GM21528 (cell line): ENCODE measurements around the gene BRD7.

Experiments
- ATAC-seq: cut with Tn5 transposase; IDR thresholded peaks from one replicate; pipeline ENCODE4 v1.9.1; 2021; ENCODE audit warnings: mild to moderate bottlenecking, moderate library complexity; ENCODE audit not compliant: unreplicated experiment, low FRiP score

Gene BRD7

DNA sequence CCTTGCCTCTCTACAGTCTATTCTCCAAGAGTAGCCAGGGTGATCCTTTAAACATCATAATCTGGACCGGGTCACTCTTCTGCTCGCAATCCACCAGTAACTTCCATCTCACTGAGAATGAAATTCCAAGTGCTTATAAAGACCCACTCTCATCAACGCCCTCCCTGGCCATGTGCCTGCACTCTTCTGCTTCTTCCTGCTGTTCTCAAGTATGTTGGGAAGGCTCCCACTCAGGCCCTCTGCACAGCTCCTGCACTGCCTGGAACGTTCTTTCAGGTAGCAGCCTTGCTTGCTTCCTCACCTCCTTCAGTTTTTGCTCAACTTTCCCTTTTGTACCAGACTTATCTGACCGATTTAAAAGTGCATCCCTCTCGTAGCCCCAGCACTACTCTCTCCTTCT is 44.4 kb downstream of the BRD7 start:
- no peak for ATAC-seq

DNA sequence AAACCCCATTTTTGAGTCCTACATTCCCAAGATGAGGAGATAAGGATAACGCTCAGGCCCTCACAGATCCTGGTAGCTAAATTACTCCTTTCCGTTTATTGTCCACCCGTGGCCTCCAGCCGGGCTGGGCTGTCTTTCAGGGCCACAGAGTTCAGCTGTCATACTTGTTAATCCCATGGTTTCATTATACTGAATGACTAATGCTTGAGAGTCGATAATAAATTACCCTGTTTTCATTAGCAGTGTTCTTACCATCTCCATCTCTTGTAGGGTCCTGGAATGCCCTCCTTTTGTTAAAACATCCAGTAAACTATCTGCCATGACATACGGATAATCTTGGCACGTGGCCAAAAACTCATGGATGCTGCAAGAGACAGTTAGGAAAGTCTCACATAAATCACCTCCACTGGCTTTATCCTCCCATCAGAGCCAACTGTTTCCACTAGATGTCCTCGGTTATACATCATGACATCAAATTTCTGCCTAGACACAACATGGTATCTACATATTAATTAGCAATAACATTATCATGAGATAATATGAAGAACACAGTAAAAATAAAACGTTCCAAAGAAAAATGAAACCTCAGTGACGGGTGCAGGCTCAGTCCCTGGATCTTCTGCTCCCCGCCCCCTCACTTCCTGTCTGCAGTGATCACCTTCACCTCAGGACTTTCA is 45.3 kb downstream of the BRD7 start:
- ATAC-seq = no peak

GRCh38 chr16:50322333-50322732 is 46.5 kb downstream of the BRD7 start:
- no peak for ATAC-seq

DNA sequence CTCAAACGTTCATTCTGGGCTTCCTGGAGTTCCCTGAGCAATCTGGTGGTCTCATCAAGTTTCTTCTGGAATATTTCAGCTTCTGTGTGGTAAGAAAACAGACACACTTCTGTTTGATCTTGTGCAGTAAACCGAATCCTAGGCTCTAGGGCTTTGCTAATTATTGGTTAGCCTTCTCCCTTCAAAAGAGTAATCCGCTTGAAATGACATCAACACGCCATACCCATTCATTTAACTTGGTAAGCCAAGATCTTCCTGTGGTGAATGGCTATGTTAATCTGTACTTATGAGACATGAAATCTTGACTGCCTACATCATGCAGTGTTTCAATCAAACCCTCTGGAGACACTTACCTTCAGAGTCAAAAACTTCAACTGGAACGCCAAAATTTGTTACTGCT is 48.5 kb downstream of the BRD7 start:
- ATAC-seq = no peak

DNA sequence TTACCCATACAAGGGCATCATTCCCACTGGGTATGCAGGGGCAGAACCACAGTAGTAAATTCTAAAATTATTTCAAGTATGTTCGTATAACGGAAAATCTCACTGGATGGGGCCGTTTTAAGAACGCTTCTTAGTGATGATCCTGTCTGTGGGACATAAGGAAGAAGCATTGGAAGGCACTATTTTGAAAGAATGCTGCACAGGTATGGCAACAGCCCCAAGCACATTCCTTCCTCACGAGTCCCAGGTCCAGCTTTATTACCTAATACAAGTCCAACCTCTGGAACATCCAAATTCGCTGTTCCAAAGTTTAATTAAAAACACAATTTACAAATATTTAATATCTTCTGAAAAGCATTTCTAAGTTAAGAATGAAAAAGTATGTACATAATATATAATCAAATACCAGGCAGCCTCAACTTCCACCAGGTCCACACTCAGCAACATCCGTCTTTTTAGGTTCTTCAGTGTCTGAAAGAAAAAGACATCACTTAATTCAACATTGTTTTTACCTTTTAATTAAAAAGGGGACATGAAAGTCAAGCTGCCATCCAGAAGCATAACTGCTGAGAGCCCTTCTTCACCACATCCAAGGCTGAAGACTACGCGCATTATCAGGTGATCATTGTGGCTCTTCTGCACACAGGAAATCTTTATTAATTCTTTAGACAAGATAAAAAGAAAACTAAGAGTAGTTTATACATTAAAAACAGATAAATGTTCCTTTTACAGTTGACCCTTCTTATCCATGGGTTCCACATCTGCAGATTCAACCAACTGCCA is 49.8 kb downstream of the BRD7 start:
- no peak for ATAC-seq

- ATAC-seq = no peak
Measured at GRCh38 chr16:50316848-50317630, 51.7 kb downstream of the BRD7 start.

DNA sequence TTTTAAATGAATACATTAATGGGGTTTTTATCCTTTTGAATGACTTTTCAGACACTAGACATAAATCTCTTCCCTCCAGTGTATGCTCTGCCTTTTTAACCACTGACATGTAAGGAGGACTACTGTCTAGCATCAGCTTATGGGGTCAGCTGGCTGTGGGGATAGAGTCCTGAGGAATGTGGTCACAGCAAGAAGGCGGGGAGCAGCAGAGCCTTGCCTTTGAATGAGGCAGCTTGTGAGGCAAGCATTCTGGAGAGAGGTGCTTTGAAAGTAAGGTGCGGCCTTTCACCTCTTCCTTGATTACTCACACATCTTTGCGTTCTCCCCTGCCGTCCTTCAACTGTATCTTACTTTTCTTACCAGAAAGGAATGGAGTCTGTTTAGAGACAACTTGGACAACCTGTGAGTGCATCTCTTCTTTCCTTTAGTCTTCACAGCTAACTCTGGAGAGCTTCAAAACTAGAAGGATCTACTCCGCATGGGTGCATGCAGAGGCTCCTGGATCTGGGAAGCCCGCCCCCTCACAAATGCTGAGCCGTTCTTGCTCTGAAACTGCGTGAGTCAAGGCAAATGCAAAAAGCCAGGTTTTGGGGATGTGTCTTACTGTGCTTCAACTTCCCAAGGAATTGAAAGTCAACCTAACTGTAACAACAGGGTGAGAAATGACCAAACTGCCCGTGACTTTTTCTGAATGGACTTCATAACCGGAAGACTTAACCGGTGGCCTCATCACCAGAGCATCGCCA is 52.5 kb downstream of the BRD7 start:
- ATAC-seq = no peak

- no peak for ATAC-seq
Measured at GRCh38 chr16:50315346-50315997, 53.3 kb downstream of the BRD7 start.

DNA sequence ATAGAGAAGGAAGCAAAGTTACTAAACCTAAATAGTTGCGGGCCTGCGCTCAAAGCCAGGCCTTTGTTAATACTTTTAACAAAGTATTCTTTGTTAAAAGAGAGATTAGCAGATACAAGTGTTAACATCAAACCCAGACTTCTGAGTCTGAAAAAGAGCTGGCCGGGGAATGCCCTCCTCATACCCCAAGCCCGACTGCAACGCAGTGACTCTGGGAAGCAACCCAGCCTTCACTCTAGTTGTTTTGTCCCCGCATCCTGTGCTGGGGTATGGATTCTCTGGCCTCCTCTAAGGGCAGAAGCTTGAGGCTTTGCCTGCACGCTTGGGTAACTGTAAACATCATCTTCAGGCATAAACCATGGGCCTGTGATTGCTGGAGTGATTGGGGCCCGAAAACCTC is 54.1 kb downstream of the BRD7 start:
- ATAC-seq = no peak

DNA sequence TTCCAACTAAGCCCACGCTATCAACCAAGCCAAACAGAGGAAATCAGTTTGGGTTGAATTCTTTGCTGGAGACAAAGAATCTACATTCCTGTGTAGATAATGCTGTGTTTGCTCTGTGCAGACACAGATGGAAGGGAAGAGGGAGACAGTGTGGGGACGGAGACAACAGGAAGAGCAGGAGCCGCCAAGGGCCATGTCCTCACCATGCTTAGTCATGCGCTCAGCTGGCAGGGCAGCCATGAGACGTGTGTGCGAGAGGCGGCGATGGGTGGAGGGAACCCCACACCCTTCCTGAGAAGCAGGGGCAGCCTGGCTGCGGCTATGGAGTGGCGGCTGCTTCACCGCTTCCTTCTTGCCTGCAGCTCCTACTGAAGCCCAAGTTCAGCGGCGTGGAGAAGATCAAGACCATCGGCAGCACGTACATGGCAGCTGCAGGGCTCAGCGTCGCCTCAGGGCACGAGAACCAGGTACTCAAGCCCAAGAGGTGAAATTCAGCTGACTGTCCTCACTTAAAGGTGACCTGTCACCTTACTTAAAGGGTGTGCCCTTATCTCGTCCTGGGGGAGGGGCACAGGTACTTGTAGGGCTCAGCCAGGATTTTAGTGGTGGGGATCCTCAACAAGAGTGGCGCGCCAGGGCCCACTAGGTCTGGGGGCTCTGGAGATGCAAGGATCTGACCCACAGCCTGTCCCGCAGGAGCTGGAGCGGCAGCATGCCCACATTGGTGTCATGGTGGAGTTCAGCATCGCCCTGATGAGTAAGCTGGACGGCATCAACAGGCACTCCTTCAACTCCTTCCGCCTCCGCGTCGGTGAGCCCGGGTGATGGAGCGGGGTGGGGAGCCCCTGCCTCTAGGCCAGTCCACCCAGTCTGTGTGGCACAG is 55.0 kb downstream of the BRD7 start:
- ATAC-seq = no peak

GRCh38 chr16:50311891-50312501 is 56.8 kb downstream of the BRD7 start:
- ATAC-seq = no peak

DNA sequence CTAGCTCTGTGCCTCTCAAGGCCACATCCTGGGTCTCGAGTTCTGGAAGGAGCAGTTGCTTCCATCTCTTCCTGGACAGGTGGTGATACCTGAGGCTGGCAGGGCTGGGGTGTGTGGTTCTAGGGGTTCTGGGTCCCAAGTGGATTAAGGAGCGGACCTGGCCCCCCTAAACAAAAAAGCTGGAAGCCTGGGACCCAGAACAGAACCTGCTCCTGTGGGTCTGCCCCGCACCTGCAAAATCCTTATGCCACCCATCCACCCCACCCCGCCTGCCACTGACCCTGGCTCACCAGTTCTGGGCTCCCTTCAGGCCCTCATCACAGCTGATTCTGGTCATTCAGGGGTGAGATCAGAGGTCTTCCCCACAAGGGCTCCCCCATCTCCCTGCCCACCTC is 57.7 kb downstream of the BRD7 start:
- no peak for ATAC-seq

DNA sequence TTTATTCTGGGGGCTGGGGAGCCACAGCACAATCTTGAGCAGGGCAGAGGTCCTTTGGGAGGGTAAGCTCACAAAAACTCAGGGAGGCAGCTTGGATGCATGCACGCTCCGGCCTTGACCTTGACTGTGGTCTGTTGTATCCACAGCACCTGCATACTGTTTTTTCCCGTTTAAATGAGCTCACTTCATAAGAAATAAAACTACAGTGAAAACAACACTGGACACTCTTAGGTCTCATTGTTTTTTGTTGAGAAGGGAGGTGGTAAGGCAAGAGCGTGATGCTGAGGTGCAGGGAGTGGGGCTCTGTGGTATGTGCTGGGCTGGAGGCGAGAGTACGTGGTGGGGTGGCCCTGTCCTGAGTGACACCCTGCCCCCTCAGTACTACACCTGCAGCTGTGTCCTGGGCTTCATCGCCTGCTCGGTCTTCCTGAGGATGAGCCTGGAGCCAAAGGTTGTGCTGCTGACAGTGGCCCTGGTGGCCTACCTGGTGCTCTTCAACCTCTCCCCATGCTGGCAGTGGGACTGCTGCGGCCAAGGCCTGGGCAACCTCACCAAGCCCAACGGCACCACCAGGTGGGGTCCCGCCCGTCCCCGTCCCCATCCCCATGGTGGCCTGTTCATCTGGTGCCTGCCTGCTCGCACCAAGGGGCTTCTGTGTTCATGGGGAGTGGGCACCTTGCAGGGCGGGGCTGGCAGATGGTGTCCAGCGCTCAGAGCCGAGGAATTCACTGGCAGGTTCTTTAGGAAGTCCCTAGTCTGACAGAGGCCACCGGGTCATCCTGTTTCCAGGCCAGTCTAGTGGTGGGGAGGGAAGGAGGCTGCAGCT is 58.3 kb downstream of the BRD7 start:
- ATAC-seq = no peak

- ATAC-seq = no peak
Measured at GRCh38 chr16:50309527-50310307, 59.1 kb downstream of the BRD7 start.

- ATAC-seq = no peak
Measured at GRCh38 chr16:50309156-50309526, 59.6 kb downstream of the BRD7 start.

GRCh38 chr16:50308237-50308965 is 60.4 kb downstream of the BRD7 start:
- ATAC-seq = no peak

DNA sequence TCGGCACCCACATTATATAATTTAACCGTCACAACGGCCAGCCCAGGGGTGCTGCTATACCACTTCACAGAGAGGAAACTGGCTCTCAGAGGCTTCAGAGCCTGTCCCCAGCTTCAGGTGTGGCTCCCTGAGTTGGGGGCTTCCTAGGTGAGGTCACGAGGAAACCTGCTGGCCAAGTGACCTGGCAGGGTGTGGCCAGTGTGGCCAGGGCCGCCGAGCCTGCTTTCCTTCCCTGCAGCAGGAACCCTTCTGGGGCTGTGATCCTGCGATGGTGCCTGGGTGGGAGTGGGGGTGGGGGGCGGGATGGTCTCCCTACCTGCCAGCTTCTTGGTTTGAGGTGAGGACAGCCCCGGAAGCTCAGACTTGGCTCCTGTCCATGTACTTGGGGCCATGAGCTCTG is 62.5 kb downstream of the BRD7 start:
- ATAC-seq = no peak
